GM12878 (cell line): ENCODE measurements around the gene PCSK9. TPM values are rescaled to one million over a fixed set of nuclear protein-coding genes. Genes with fewer than 3 reads are reported as not detected.

ENCODE experiments used
- ATAC-seq: fragments of 200-7000 bp; cut with Tn5 transposase; 3 replicates; pipeline ENCODE4 v1.9.1; 2020; ENCODE audit warnings: mild to moderate bottlenecking, moderate library complexity
- BruUV-seq: library from RNA; stranded (reverse); fragments of 400-500 nt; replicated peaks from 2 replicates; lab custom pipeline; 2021; lab: Mats Ljungman, UMichigan
- CTCF ChIA-PET: fragments of 300-600 bp; sonication (Branson Sonifier 250); formaldehyde crosslinking; extraction: SDS; loops from one replicate; lab custom pipeline; 2021; ENCODE audit warnings: inconsistent platforms; lab: Yijun Ruan, JAX
- POLR2A ChIA-PET: fragments of 350-600 bp; formaldehyde crosslinking; extraction: SDS; loops from one replicate; lab custom pipeline; 2021; ENCODE audit warnings: inconsistent platforms; lab: Charles Lee
- RAD21 ChIA-PET: fragments of 300-600 bp; sonication (Branson Sonifier 250); formaldehyde crosslinking; loops from one replicate; lab custom pipeline; 2023; ENCODE audit warnings: antibody characterized with exemption; ENCODE audit not compliant: unreplicated experiment; lab: Charles Lee
- SMC1A ChIA-PET: fragments of 300-600 bp; sonication (Branson Sonifier 250); formaldehyde crosslinking; loops from one replicate; lab custom pipeline; 2023; ENCODE audit not compliant: unreplicated experiment, uncharacterized antibody; lab: Charles Lee
- DNase-seq: peaks from one replicate; pipeline ENCODE4 v3.0.0-alpha.2; 2011; ENCODE audit warnings: low read depth, low spot score
- FAIRE-seq: peaks from 3 replicates; lab custom pipeline; 2011; peaks lifted over from hg19 to GRCh38; lab: Jason Lieb, UNC
- H2AFZ ChIP-seq: 2 replicates; pipeline ENCODE4 v1.6.0; 2011; ENCODE audit warnings: low read depth, low read length, control low read depth; ENCODE audit not compliant: control insufficient read depth
- H3K27ac ChIP-seq: 2 replicates; pipeline ENCODE4 v1.5.1; 2011; ENCODE audit warnings: control low read depth; ENCODE audit not compliant: control insufficient read depth, insufficient read depth
- H3K27me3 ChIP-seq, 2 experiments: replicated peaks in 1 of 2; 2 replicates each; pipeline versions ENCODE4 v1.6.0 to v1.6.1; 2011; ENCODE audit warnings: low read length in 1 of 2; ENCODE audit not compliant: control insufficient read depth in 2 of 2, insufficient read depth in 2 of 2
- H3K36me3 ChIP-seq, 2 experiments: 2 replicates each; pipeline ENCODE4 v1.5.1; 2011; ENCODE audit warnings: low read length in 1 of 2; ENCODE audit not compliant: control insufficient read depth in 2 of 2, insufficient read depth in 2 of 2
- H3K4me1 ChIP-seq: 2 replicates; pipeline ENCODE4 v1.6.1; 2011; ENCODE audit warnings: mild to moderate bottlenecking, low read length, moderate library complexity, mixed read lengths; ENCODE audit not compliant: control insufficient read depth, insufficient read depth
- H3K4me2 ChIP-seq: 2 replicates; pipeline ENCODE4 v1.6.0; 2011; ENCODE audit warnings: control low read depth; ENCODE audit not compliant: control insufficient read depth, insufficient read depth
- H3K4me3 ChIP-seq: fragments of 200-600 bp; sonication (generic); 2 replicates; pipeline ENCODE4 v1.5.1; 2016
- H3K79me2 ChIP-seq: 2 replicates; pipeline ENCODE4 v1.6.0; 2011; ENCODE audit warnings: low read length; ENCODE audit not compliant: control insufficient read depth, insufficient read depth
- H3K9ac ChIP-seq: 2 replicates; pipeline ENCODE4 v1.8.0; 2011; ENCODE audit warnings: low read length, control low read depth, mixed read lengths; ENCODE audit not compliant: control insufficient read depth, insufficient read depth
- H3K9me3 ChIP-seq: replicated peaks from 3 replicates; pipeline ENCODE4 v1.5.1; 2011; ENCODE audit warnings: mild to moderate bottlenecking, low read length; ENCODE audit not compliant: control insufficient read depth, insufficient read depth
- H4K20me1 ChIP-seq: 2 replicates; pipeline ENCODE4 v1.6.0; 2011; ENCODE audit not compliant: control insufficient read depth, insufficient read depth
- ETV6 ChIP-seq, 2 experiments: fragments of 450-650 bp in 1 of 2; IDR thresholded peaks in 1 of 2; conservative IDR thresholded peaks in 1 of 2; 2 replicates each; pipeline ENCODE4 v1.6.1; 2014; ENCODE audit warnings: antibody characterized with exemption in 1 of 2, borderline replicate concordance in 1 of 2, low read depth in 1 of 2, mild to moderate bottlenecking in 1 of 2, moderate library complexity in 1 of 2
- FOXM1 ChIP-seq: IDR thresholded peaks from 2 replicates; pipeline ENCODE4 v1.6.1; 2012; ENCODE audit warnings: low read depth, mild to moderate bottlenecking, inconsistent platforms, low read length, moderate library complexity
- GATAD2B ChIP-seq: fragments of 450-650 bp; conservative IDR thresholded peaks from 2 replicates; pipeline ENCODE4 v1.6.1; 2017; ENCODE audit warnings: low read depth, mild to moderate bottlenecking, moderate library complexity
- KDM1A ChIP-seq: fragments of 200-600 bp; sonication (generic); IDR thresholded peaks from 2 replicates; pipeline ENCODE4 v1.6.1; 2016; ENCODE audit warnings: borderline replicate concordance
- RFX5 ChIP-seq: IDR thresholded peaks from 2 replicates; pipeline ENCODE4 v1.6.1; 2011; ENCODE audit warnings: low read depth, low read length, improper control_type of control experiment
- WGBS: methylation state at CpG from one replicate; pipeline ENCODE4 v1.1.6; 2016; ENCODE audit warnings: low lambda C conversion rate; ENCODE audit not compliant: insufficient replicate concordance, insufficient coverage; ENCODE audit errors: missing lambda C conversion rate; 5-methylcytosine and 5-hydroxymethylcytosine counted together
- in situ Hi-C: fragments of 300-500 bp; cut with MboI; formaldehyde crosslinking; loops from 9 replicates; pipeline ENCODE4 v1.14.3; 2018; ENCODE audit warnings: mixed read lengths
- intact Hi-C: fragments of 100-400 bp; cut with micrococcal nuclease; formaldehyde crosslinking; loops from one replicate; pipeline ENCODE4 v1.14.2; 2022; ENCODE audit not compliant: unreplicated experiment
- polyA plus RNA-seq, 11 experiments: library from polyadenylated mRNA; depleted of rRNA in 4 of 11; unstranded in 6 of 11; stranded (reverse) in 5 of 11; fragments of >200 nt; fragmentation: Nextera tagmentation in 4 of 11; fragmentation: Illumina TruSeq in 1 of 11; extraction: Ambion mirVana in 4 of 11; extraction: Trizol in 1 of 11; gene quantifications; 1 replicate in 1 of 11; 2 replicates in 10 of 11; pipeline versions ENCODE4 v1.2.1 to v1.2.3, GENCODE V29; 2011 to 2016; ENCODE audit warnings: inconsistent platforms in 2 of 11, missing spikeins in 2 of 11, low read depth in 1 of 11
- total RNA-seq, 4 experiments: library from RNA; depleted of rRNA in 3 of 4; stranded (reverse); fragments of >200 nt in 3 of 4; fragmentation: Illumina TruSeq in 1 of 4; extraction: Trizol in 1 of 4; gene quantifications; 2 replicates each; pipeline versions ENCODE4 v1.2.1 to v1.2.3, GENCODE V29; 2013 to 2021
- TF ChIP-seq, protein P1 (sequence below): IDR thresholded peaks from 2 replicates; pipeline ENCODE4 v1.6.1; 2012; ENCODE audit warnings: low read depth, low read length, improper control_type of control experiment
- TF ChIP-seq, protein P2 (sequence below): fragments of 450-650 bp; IDR thresholded peaks from 2 replicates; pipeline ENCODE4 v1.6.1; 2017; ENCODE audit warnings: borderline replicate concordance

Gene PCSK9
- total and polyA plus RNA-seq, 10 of the 15 experiments (the other 5 are each of a cell fraction or from before 2014, with no cell fraction given), result 0.03 to 0.15 TPM; not detected in 8

DNA sequence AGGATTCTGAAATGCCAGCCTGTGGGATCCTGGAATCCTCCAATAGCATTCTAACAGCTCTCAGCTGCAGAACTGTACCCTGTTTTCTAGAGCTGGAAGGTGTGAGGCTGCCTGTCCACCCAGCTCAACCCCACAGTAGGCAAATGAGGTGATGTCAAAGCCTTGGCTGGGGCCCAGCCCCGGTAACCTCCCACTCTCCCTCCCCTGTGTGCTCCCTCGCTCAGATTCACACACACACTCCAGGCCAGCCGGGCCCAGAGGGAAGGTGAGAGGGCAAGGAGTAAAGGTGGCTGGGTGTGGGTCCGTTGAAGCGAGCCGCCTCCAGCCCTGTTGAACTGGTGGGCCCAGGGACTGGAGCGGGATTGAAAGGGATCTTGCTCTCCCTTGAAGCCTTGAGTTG is 40.7 kb upstream of the PCSK9 start, which contains the start of gene BSND:
Gene BSND, plus strand, starts transcription at position 257 of the 400 bp plus-strand sequence. CDS start 254 bp downstream, outside the sequence.
- Histone ChIP-seq H3K4me2 (no peak within 1 kb of the TSS), H3K4me3 (no peak within 1 kb of the TSS), H3K27ac (no peak within 1 kb of the TSS), H4K20me1 (no peaks in the 10 kb centered on the region; the same call in 1 of the 2 replicates), H2AFZ (no peak within 1 kb of the TSS), H3K27me3 (peaks cover 2 to 5% of the 10 kb centered on the region in 2 experiments), H3K9ac (no peak within 1 kb of the TSS), H3K9me3 (no peaks in the 10 kb centered on the region), H3K36me3 (no peaks in the 10 kb centered on the region), H3K79me2 (no peaks in the 10 kb centered on the region), H3K4me1 (peaks cover 3% of the 10 kb centered on the region; the same call in 1 of the 2 replicates)
- RAD21 ChIA-PET, result interaction anchor here (0.7 to 5.0 kb wide), 2 partner anchors 51 to 279 kb away, joined by 3 to 156 read pairs; no protein-coding TSS in a partner anchor
- ATAC-seq, result peak; percentile 54
- CTCF ChIA-PET, result interaction anchor here (0.6 to 19.5 kb wide), 3 partner anchors 24 to 152 kb away, joined by 3 to 436 read pairs (median 9); no protein-coding TSS in a partner anchor
- WGBS, result 38% methylated on average over 7 of the region's 7 CpGs
- POLR2A ChIA-PET, result no interaction called here
- in situ Hi-C loops (loop anchor here (5.0 kb wide), 1 partner anchor 46 kb away; no protein-coding TSS in a partner anchor), intact Hi-C loops (no loop called here)
- DNase-seq, result no peak
- no peak for FAIRE-seq
- SMC1A ChIA-PET, result interaction anchor here (6.7 kb wide), 1 partner anchor 51 kb away, joined by 147 read pairs; no protein-coding TSS in a partner anchor
- no TSS peak for BruUV-seq
- TF ChIP-seq KDM1A (no peak), GATAD2B (no peak), ETV6 (conservative IDR thresholded peaks at IDR 0.05 in 1 of 2, IDR thresholded peaks at IDR 0.05 in 1 of 2; ENCODE audit: borderline replicate concordance in 1 of 2, low read depth in 1 of 2) (no peak), FOXM1 (no peak), RFX5 (no peak)
- TF ChIP-seq, protein P1, sequence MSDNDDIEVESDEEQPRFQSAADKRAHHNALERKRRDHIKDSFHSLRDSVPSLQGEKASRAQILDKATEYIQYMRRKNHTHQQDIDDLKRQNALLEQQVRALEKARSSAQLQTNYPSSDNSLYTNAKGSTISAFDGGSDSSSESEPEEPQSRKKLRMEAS, result no peak
- TF ChIP-seq, protein P2, sequence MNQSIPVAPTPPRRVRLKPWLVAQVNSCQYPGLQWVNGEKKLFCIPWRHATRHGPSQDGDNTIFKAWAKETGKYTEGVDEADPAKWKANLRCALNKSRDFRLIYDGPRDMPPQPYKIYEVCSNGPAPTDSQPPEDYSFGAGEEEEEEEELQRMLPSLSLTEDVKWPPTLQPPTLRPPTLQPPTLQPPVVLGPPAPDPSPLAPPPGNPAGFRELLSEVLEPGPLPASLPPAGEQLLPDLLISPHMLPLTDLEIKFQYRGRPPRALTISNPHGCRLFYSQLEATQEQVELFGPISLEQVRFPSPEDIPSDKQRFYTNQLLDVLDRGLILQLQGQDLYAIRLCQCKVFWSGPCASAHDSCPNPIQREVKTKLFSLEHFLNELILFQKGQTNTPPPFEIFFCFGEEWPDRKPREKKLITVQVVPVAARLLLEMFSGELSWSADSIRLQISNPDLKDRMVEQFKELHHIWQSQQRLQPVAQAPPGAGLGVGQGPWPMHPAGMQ, result no peak
